ENCODE measurements around the gene MAP7D3.

The MAP7D3 gene

DNA sequence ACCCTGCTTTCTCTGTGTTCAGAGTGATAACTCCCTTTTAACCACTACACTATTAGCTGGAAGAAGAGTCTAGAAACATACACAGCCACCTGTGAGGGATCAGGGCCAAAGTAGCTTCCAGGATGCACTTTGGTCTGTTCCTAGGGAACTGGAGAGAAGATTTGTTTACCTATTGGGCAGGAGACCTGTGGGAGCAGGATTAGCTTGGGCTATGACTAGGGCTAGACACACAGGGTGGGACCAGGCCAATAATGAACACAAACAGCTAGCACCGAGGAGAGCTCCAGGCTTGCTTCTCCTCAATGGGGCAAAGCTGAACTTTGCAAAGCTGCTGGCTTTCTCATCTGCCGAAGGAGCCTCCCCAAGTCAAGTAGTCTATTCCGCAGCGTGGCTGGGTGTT is 24.4 kb upstream of the MAP7D3 start:
- no peak overlapping the region for H3K27ac ChIP-seq
- TF ChIP-seq, protein P1, sequence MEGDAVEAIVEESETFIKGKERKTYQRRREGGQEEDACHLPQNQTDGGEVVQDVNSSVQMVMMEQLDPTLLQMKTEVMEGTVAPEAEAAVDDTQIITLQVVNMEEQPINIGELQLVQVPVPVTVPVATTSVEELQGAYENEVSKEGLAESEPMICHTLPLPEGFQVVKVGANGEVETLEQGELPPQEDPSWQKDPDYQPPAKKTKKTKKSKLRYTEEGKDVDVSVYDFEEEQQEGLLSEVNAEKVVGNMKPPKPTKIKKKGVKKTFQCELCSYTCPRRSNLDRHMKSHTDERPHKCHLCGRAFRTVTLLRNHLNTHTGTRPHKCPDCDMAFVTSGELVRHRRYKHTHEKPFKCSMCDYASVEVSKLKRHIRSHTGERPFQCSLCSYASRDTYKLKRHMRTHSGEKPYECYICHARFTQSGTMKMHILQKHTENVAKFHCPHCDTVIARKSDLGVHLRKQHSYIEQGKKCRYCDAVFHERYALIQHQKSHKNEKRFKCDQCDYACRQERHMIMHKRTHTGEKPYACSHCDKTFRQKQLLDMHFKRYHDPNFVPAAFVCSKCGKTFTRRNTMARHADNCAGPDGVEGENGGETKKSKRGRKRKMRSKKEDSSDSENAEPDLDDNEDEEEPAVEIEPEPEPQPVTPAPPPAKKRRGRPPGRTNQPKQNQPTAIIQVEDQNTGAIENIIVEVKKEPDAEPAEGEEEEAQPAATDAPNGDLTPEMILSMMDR (IDR thresholded peaks at IDR 0.05) = no peak
- no peak overlapping the region for H3K4me3 ChIP-seq
- peaks cover 0 to 13% (median 0%) of the 10 kb centered on the region in 4 donors for H3K4me1 ChIP-seq
- no peaks in the 10 kb centered on the region for H3K27me3 ChIP-seq
- H3K36me3 ChIP-seq = no peaks in the 10 kb centered on the region
- DNase-seq = no peak
- intact Hi-C loops (cut with DNase I; ENCODE audit: low total_unique reads) = loop anchor here (5.0 kb wide), 1 partner anchor 253 kb away; no protein-coding TSS in a partner anchor
- H3K9me3 ChIP-seq = no peaks in the 10 kb centered on the region

DNA sequence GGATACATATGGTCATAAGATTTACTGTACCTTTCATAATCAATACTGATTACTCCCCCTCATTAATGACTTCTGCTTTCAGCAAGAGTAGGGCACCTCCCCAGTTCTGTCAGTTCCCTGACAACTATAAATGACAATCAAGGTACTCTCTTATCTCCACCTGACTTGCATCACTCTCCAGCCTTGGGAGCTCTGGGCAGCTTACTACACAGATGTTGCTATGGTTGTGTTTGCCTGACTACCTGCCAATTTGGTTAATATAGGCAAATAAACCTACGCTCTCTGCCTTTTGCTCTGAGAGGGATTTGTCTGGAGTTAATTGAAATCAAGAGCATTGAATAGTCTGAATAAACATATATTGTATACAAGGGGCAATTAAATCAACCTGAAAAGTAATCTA is 22.8 kb upstream of the MAP7D3 start:
- H3K27ac ChIP-seq = no peak overlapping the region
- TF ChIP-seq, protein P1 (IDR thresholded peaks at IDR 0.05) = no peak
- DNase-seq = no peak
- H3K36me3 ChIP-seq = no peaks in the 10 kb centered on the region
- no peak overlapping the region for H3K4me3 ChIP-seq
- intact Hi-C loops (cut with DNase I; ENCODE audit: low total_unique reads) = no loop called here
- no peaks in the 10 kb centered on the region for H3K9me3 ChIP-seq
- H3K4me1 ChIP-seq = peaks cover 0 to 13% (median 0%) of the 10 kb centered on the region in 4 donors
- no peaks in the 10 kb centered on the region for H3K27me3 ChIP-seq

DNA sequence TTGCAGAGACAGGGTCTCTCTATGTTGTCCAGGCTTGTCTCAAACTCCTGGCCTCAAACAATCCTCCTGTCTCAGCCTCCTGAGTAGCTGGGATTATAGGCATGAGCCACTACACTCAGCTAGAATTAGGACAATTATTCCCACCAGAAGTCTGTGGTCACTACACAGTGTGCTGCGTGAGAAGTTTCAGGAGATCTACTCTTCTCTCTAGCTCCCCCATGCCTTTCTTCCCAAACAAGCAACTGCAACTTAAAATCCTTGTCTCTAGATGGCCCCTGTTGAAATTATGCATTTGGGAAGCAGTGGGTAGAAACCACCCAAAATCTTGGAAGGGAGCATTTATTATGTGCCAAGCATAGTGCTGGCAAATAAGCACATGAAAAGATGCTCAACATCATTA is 21.1 kb upstream of the MAP7D3 start:
- TF ChIP-seq, protein P1 (IDR thresholded peaks at IDR 0.05) = no peak
- Histone ChIP-seq H3K4me1 (peaks cover 0 to 13% (median 0%) of the 10 kb centered on the region in 4 donors), H3K27ac (no peak overlapping the region), H3K4me3 (no peak overlapping the region), H3K27me3 (no peaks in the 10 kb centered on the region), H3K36me3 (no peaks in the 10 kb centered on the region), H3K9me3 (no peaks in the 10 kb centered on the region)
- no peak for DNase-seq
- intact Hi-C loops (cut with DNase I; ENCODE audit: low total_unique reads) = no loop called here

DNA sequence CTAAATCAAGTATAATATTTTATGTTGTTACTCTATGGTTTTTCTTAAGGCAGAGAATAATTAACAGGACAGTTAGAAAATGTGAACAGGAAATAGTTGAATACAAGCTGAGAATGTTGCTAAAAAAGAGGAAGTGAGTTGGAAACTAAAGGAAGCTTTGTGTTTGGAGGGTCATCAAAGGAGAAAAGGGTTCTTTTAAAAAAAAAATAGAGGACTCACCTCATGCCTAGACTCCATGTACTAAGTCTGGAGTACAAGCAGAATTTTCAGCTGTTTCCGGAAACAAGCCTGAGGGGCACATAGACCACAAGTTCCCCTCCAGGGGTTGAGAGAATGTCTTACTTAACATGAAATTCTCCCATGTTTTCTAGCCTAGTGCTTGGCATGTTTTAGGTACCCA is 20.1 kb upstream of the MAP7D3 start:
- Histone ChIP-seq H3K4me1 (peaks cover 0 to 14% (median 0%) of the 10 kb centered on the region in 4 donors), H3K27me3 (no peaks in the 10 kb centered on the region), H3K27ac (no peak overlapping the region), H3K4me3 (no peak overlapping the region), H3K36me3 (no peaks in the 10 kb centered on the region), H3K9me3 (no peaks in the 10 kb centered on the region)
- DNase-seq = no peak
- TF ChIP-seq, protein P1 (IDR thresholded peaks at IDR 0.05) = no peak
- intact Hi-C loops (cut with DNase I; ENCODE audit: low total_unique reads) = no loop called here

DNA sequence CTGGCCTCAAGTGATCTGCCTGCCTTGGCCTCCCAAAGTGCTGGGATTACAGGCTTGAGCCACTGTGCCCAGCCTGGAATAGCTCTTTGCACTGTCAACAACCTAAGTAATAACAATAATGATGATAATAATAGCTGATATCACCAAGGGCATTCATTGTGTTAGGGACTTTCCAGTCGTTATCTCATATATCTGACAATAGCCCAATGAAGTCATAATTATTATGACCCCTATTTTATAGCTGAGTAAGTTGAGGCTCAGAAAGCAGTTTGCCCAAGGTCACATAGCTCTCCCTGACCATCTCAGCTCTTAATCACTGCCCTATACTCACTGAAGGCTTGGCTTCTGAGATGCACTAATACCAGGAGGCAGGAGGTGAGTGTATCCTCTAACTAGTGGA is 18.7 kb upstream of the MAP7D3 start:
- DNase-seq = no peak
- no peaks in the 10 kb centered on the region for H3K27me3 ChIP-seq
- no peaks in the 10 kb centered on the region for H3K9me3 ChIP-seq
- intact Hi-C loops (cut with DNase I; ENCODE audit: low total_unique reads) = no loop called here
- no peaks in the 10 kb centered on the region for H3K36me3 ChIP-seq
- peaks cover 0 to 23% (median 0%) of the 10 kb centered on the region in 4 donors for H3K4me1 ChIP-seq
- TF ChIP-seq, protein P1 (IDR thresholded peaks at IDR 0.05) = no peak
- no peak overlapping the region for H3K27ac ChIP-seq
- no peak overlapping the region for H3K4me3 ChIP-seq
